Embryonic facial prominence (tissue), 1 donor: ENCODE measurements around the gene STARD7.

Source experiments
- DNase-seq: peaks from one replicate; pipeline ENCODE4 v3.0.0-alpha.2; 2016; ENCODE audit errors: extremely low spot score

Gene STARD7

DNA sequence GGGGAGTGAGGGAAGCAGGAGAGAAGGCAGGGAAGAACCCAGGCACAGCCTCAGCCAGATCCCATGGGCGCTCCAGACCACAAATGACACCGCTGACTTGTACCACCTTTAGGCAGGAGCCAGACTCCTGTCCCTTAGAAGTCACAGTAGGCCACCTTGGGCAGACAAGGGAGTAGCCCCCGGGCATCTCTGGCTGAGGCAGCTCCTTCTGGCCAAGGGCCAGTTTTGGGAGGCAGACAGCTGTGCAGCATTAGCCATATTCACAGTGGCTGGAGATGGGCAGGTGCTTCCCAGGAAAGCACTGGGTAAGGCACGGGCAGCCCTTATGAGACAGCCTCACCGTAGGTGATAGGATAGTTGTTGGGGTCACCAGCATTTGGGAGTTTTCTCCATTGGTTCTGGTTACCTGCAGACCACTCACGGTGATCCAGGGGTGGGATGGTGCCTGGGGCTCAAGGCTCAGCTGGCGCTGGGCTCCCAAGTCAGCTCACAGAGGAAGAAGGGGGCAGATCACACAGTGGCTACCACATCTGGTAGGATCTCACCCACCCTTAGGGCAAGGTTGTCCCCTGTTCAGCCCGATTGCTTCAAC, 72.4 kb downstream of the STARD7 start:
- no peak for DNase-seq

DNA sequence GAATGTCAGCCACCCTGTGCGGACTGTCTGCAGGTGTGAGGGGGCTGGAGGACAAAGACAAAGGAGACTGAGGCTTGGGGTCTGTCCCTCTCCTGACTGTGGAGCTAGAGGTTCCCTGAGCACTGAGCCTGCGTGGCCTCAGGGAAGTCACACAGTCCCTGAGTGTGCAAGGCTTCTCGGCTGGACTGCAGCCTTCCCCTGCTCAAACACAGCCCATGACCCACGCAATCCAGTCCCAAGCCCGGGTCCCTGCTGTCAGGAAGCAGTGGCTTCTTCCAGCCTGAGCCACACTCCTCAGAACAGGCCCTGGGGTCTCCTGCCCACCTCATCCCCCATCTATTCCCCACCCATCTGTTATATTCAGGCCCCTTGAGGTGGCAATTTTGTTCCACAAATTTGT, 73.0 kb downstream of the STARD7 start:
- no peak for DNase-seq

DNA sequence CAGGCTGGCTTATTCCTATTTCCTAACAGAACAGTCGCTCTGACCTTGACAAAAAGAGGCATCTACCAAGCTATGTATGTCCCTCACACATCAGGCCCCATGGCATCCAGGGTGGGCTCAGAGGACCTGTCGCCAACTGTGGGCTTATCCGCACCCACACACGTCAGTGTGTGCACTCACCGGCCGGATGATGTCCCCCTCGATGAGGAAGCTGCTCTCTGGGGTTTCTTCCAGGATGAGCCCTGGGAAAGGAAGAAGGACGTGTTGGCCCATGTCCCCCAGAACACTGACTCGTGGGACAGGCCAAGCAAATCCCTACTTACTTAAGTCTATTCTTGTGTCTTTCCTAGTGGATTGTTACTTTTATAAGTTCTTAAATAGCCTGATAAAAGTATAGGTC, 73.5 kb downstream of the STARD7 start:
- no peak for DNase-seq
